GM12878 (cell line): ENCODE results near the gene GALNS. TPM values are rescaled to one million over a fixed set of nuclear protein-coding genes. Genes with fewer than 3 reads are reported as not detected.

Experiments used
- ATAC-seq: fragments of 200-7000 bp; cut with Tn5 transposase; 3 replicates; pipeline ENCODE4 v1.9.1; 2020; ENCODE audit warnings: mild to moderate bottlenecking, moderate library complexity
- BruUV-seq: library from RNA; stranded (reverse); fragments of 400-500 nt; replicated peaks from 2 replicates; lab custom pipeline; 2021; lab: Mats Ljungman, UMichigan
- CTCF ChIA-PET: fragments of 300-600 bp; sonication (Branson Sonifier 250); formaldehyde crosslinking; extraction: SDS; loops from one replicate; lab custom pipeline; 2021; ENCODE audit warnings: inconsistent platforms; lab: Yijun Ruan, JAX
- POLR2A ChIA-PET: fragments of 350-600 bp; formaldehyde crosslinking; extraction: SDS; loops from one replicate; lab custom pipeline; 2021; ENCODE audit warnings: inconsistent platforms; lab: Charles Lee
- RAD21 ChIA-PET: fragments of 300-600 bp; sonication (Branson Sonifier 250); formaldehyde crosslinking; loops from one replicate; lab custom pipeline; 2023; ENCODE audit warnings: antibody characterized with exemption; ENCODE audit not compliant: unreplicated experiment; lab: Charles Lee
- SMC1A ChIA-PET: fragments of 300-600 bp; sonication (Branson Sonifier 250); formaldehyde crosslinking; loops from one replicate; lab custom pipeline; 2023; ENCODE audit not compliant: unreplicated experiment, uncharacterized antibody; lab: Charles Lee
- DNase-seq: peaks from one replicate; pipeline ENCODE4 v3.0.0-alpha.2; 2011; ENCODE audit warnings: low read depth, low spot score
- FAIRE-seq: peaks from 3 replicates; lab custom pipeline; 2011; peaks lifted over from hg19 to GRCh38; lab: Jason Lieb, UNC
- H2AFZ ChIP-seq: 2 replicates; pipeline ENCODE4 v1.6.0; 2011; ENCODE audit warnings: low read depth, low read length, control low read depth; ENCODE audit not compliant: control insufficient read depth
- H3K27ac ChIP-seq: 2 replicates; pipeline ENCODE4 v1.5.1; 2011; ENCODE audit warnings: control low read depth; ENCODE audit not compliant: control insufficient read depth, insufficient read depth
- H3K27me3 ChIP-seq, 2 experiments: replicated peaks in 1 of 2; 2 replicates each; pipeline versions ENCODE4 v1.6.0 to v1.6.1; 2011; ENCODE audit warnings: low read length in 1 of 2; ENCODE audit not compliant: control insufficient read depth in 2 of 2, insufficient read depth in 2 of 2
- H3K36me3 ChIP-seq, 2 experiments: 2 replicates each; pipeline ENCODE4 v1.5.1; 2011; ENCODE audit warnings: low read length in 1 of 2; ENCODE audit not compliant: control insufficient read depth in 2 of 2, insufficient read depth in 2 of 2
- H3K4me1 ChIP-seq: 2 replicates; pipeline ENCODE4 v1.6.1; 2011; ENCODE audit warnings: mild to moderate bottlenecking, low read length, moderate library complexity, mixed read lengths; ENCODE audit not compliant: control insufficient read depth, insufficient read depth
- H3K4me2 ChIP-seq: 2 replicates; pipeline ENCODE4 v1.6.0; 2011; ENCODE audit warnings: control low read depth; ENCODE audit not compliant: control insufficient read depth, insufficient read depth
- H3K4me3 ChIP-seq: fragments of 200-600 bp; sonication (generic); 2 replicates; pipeline ENCODE4 v1.5.1; 2016
- H3K79me2 ChIP-seq: 2 replicates; pipeline ENCODE4 v1.6.0; 2011; ENCODE audit warnings: low read length; ENCODE audit not compliant: control insufficient read depth, insufficient read depth
- H3K9ac ChIP-seq: 2 replicates; pipeline ENCODE4 v1.8.0; 2011; ENCODE audit warnings: low read length, control low read depth, mixed read lengths; ENCODE audit not compliant: control insufficient read depth, insufficient read depth
- H3K9me3 ChIP-seq: replicated peaks from 3 replicates; pipeline ENCODE4 v1.5.1; 2011; ENCODE audit warnings: mild to moderate bottlenecking, low read length; ENCODE audit not compliant: control insufficient read depth, insufficient read depth
- H4K20me1 ChIP-seq: 2 replicates; pipeline ENCODE4 v1.6.0; 2011; ENCODE audit not compliant: control insufficient read depth, insufficient read depth
- POLR2A ChIP-seq: IDR thresholded peaks from 2 replicates; pipeline ENCODE4 v1.6.1; 2011; ENCODE audit warnings: low read depth, mild to moderate bottlenecking, low read length
- SRF ChIP-seq, 2 experiments: IDR thresholded peaks; 2 replicates each; pipeline ENCODE4 v1.6.1; 2011; ENCODE audit warnings: low read depth in 2 of 2, low read length in 2 of 2, mild to moderate bottlenecking in 1 of 2, moderate library complexity in 1 of 2
- WGBS: methylation state at CpG from one replicate; pipeline ENCODE4 v1.1.6; 2016; ENCODE audit warnings: low lambda C conversion rate; ENCODE audit not compliant: insufficient replicate concordance, insufficient coverage; ENCODE audit errors: missing lambda C conversion rate; 5-methylcytosine and 5-hydroxymethylcytosine counted together
- in situ Hi-C: fragments of 300-500 bp; cut with MboI; formaldehyde crosslinking; loops from 9 replicates; pipeline ENCODE4 v1.14.3; 2018; ENCODE audit warnings: mixed read lengths
- intact Hi-C: fragments of 100-400 bp; cut with micrococcal nuclease; formaldehyde crosslinking; loops from one replicate; pipeline ENCODE4 v1.14.2; 2022; ENCODE audit not compliant: unreplicated experiment
- polyA plus RNA-seq, 11 experiments: library from polyadenylated mRNA; depleted of rRNA in 4 of 11; unstranded in 6 of 11; stranded (reverse) in 5 of 11; fragments of >200 nt; fragmentation: Nextera tagmentation in 4 of 11; fragmentation: Illumina TruSeq in 1 of 11; extraction: Ambion mirVana in 4 of 11; extraction: Trizol in 1 of 11; gene quantifications; 1 replicate in 1 of 11; 2 replicates in 10 of 11; pipeline versions ENCODE4 v1.2.1 to v1.2.3, GENCODE V29; 2011 to 2016; ENCODE audit warnings: inconsistent platforms in 2 of 11, missing spikeins in 2 of 11, low read depth in 1 of 11
- total RNA-seq, 4 experiments: library from RNA; depleted of rRNA in 3 of 4; stranded (reverse); fragments of >200 nt in 3 of 4; fragmentation: Illumina TruSeq in 1 of 4; extraction: Trizol in 1 of 4; gene quantifications; 2 replicates each; pipeline versions ENCODE4 v1.2.1 to v1.2.3, GENCODE V29; 2013 to 2021
- TF ChIP-seq, protein P1 (sequence below): IDR thresholded peaks from 2 replicates; pipeline ENCODE4 v1.6.1; 2012; ENCODE audit warnings: mild to moderate bottlenecking, low read depth, low read length

The GALNS gene
- total and polyA plus RNA-seq, 10 of the 15 experiments (the other 5 are each of a cell fraction or from before 2014, with no cell fraction given) = 0.37 to 12.4 (median 5.3) TPM

DNA sequence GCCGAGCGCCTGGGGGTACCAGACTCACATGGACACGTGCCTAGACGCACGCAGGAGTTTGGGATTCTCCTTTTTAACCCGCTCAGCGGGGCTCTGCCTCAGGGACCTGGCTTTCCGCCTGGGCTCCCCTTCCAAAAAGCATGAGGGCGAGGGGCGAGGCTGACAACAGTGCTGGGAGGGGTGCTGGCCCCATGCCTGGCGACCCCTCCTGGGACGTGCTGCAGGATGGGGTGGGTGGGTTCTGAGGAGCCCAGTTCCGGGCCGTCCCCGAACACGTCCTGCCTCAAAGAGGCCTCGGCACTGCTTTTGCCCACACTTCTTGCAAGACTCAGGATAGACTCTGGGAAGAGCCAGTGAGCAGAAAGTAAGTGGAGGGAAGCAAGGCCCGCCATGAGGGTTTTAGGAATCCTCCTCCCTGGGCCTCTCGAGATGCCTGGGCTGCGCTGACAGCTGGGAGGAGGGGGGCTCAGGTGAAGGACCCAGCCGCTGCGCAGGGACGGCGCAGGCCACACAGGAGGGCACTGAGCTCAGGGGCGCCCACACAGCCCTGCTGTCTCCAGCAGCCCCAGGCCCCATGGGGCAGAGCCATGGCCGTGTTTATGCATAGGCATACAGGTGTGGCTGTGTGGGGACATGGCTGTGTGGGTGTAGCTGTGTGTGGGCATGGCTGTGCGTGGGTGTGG, 25.1 kb upstream of the GALNS start:
- no TSS peak for BruUV-seq
- RAD21 ChIA-PET = no interaction called here
- CTCF ChIA-PET = no interaction called here
- WGBS = 95% methylated on average over 24 of the region's 27 CpGs
- SMC1A ChIA-PET = no interaction called here
- TF ChIP-seq POLR2A (peak; percentile 43; the same call in 1 of the 2 replicates), SRF (IDR thresholded peaks at IDR 0.05; ENCODE audit: low read depth in 2 of 2, low read length in 2 of 2) (no peak)
- TF ChIP-seq, protein P1, sequence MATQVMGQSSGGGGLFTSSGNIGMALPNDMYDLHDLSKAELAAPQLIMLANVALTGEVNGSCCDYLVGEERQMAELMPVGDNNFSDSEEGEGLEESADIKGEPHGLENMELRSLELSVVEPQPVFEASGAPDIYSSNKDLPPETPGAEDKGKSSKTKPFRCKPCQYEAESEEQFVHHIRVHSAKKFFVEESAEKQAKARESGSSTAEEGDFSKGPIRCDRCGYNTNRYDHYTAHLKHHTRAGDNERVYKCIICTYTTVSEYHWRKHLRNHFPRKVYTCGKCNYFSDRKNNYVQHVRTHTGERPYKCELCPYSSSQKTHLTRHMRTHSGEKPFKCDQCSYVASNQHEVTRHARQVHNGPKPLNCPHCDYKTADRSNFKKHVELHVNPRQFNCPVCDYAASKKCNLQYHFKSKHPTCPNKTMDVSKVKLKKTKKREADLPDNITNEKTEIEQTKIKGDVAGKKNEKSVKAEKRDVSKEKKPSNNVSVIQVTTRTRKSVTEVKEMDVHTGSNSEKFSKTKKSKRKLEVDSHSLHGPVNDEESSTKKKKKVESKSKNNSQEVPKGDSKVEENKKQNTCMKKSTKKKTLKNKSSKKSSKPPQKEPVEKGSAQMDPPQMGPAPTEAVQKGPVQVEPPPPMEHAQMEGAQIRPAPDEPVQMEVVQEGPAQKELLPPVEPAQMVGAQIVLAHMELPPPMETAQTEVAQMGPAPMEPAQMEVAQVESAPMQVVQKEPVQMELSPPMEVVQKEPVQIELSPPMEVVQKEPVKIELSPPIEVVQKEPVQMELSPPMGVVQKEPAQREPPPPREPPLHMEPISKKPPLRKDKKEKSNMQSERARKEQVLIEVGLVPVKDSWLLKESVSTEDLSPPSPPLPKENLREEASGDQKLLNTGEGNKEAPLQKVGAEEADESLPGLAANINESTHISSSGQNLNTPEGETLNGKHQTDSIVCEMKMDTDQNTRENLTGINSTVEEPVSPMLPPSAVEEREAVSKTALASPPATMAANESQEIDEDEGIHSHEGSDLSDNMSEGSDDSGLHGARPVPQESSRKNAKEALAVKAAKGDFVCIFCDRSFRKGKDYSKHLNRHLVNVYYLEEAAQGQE = no peak
- in situ Hi-C loops (no loop called here), intact Hi-C loops (no loop called here)
- Histone ChIP-seq H3K4me3 (no peak overlapping the region), H3K9me3 (no peaks in the 10 kb centered on the region), H3K4me1 (no peaks in the 10 kb centered on the region), H3K36me3 (peaks cover 2 to 4% of the 10 kb centered on the region in 2 experiments; a peak in 3 of 4 replicates), H4K20me1 (no peaks in the 10 kb centered on the region), H3K27me3 (no peaks in the 10 kb centered on the region), H3K27ac (no peak overlapping the region), H3K4me2 (no peak overlapping the region), H3K79me2 (no peaks in the 10 kb centered on the region), H3K9ac (no peak overlapping the region), H2AFZ (no peak overlapping the region)
- POLR2A ChIA-PET = no interaction called here
- DNase-seq (no peak), ATAC-seq (no peak), FAIRE-seq (no peak)
